Thymus (tissue), 11 donors: Measurements from ENCODE around the gene MCF2. TPM values are rescaled to one million over a fixed set of nuclear protein-coding genes. Genes with fewer than 3 reads are reported as not detected.
"Not testable (repeated sequence)": the region's sequence is repeated elsewhere in the genome, so short reads cannot be mapped to it uniquely, and the experiment has no call there.

ENCODE experiments used
- DNase-seq, 9 donors: peaks; one replicate each; pipeline ENCODE4 v3.0.0-alpha.2; 2013; ENCODE audit warnings: low spot score in 9 of 9, low read depth in 6 of 9, missing footprints in 1 of 9
- H3K27ac ChIP-seq, 2 donors: one replicate each; pipeline ENCODE4 v1.5.1; 2013; ENCODE audit warnings: control low read depth in 1 of 2, low read depth in 1 of 2, low read length in 1 of 2, mild to moderate bottlenecking in 1 of 2, moderate library complexity in 1 of 2
- H3K27me3 ChIP-seq, 2 donors: one replicate each; pipeline ENCODE4 v1.5.1; 2013; ENCODE audit warnings: low read length in 1 of 2; ENCODE audit not compliant: control insufficient read depth in 2 of 2, insufficient read depth in 1 of 2
- H3K36me3 ChIP-seq, 2 donors: one replicate each; pipeline ENCODE4 v1.5.1; 2013; ENCODE audit warnings: low read length in 1 of 2, mild to moderate bottlenecking in 1 of 2, moderate library complexity in 1 of 2; ENCODE audit not compliant: control insufficient read depth in 2 of 2, insufficient read depth in 2 of 2
- H3K4me1 ChIP-seq, 2 donors: one replicate each; pipeline ENCODE4 v1.5.1; 2013; ENCODE audit warnings: low read length in 2 of 2; ENCODE audit not compliant: control insufficient read depth in 2 of 2, insufficient read depth in 2 of 2
- H3K4me3 ChIP-seq, 2 donors: one replicate each; pipeline ENCODE4 v1.5.1; 2013; ENCODE audit warnings: low read length in 2 of 2, control low read depth in 1 of 2, mild to moderate bottlenecking in 1 of 2
- H3K9me3 ChIP-seq, 2 donors: one replicate each; pipeline ENCODE4 v1.5.1; 2013; ENCODE audit warnings: low read length in 1 of 2, mild to moderate bottlenecking in 1 of 2; ENCODE audit not compliant: control insufficient read depth in 2 of 2, insufficient read depth in 1 of 2
- WGBS: extraction: QIAGEN DNeasy Blood & Tissue Kit; methylation state at CpG from one replicate; pipeline ENCODE4 v1.1.7; 2013; 5-methylcytosine and 5-hydroxymethylcytosine counted together
- polyA plus RNA-seq: library from polyadenylated mRNA; stranded (reverse); fragments of 200-250 nt; gene quantifications from one replicate; pipeline ENCODE4 v1.2.3, GENCODE V29; 2013
- total RNA-seq: library from RNA; stranded (reverse); fragments of 120-200 nt; gene quantifications from one replicate; pipeline ENCODE4 v1.2.4, GENCODE V29; 2013
- donor health status: healthy.

The MCF2 gene
- total and polyA plus RNA-seq, 2 donors, result 0.33 to 2.0 TPM

GRCh38 chrX:139720979-139721378 lies 13.0 kb upstream of the MCF2 start:
- Histone ChIP-seq H3K4me1 (no peaks in the 10 kb centered on the region), H3K4me3 (no peak overlapping the region)
- 97% methylated on average over 6 of the region's 6 CpGs for WGBS

DNA sequence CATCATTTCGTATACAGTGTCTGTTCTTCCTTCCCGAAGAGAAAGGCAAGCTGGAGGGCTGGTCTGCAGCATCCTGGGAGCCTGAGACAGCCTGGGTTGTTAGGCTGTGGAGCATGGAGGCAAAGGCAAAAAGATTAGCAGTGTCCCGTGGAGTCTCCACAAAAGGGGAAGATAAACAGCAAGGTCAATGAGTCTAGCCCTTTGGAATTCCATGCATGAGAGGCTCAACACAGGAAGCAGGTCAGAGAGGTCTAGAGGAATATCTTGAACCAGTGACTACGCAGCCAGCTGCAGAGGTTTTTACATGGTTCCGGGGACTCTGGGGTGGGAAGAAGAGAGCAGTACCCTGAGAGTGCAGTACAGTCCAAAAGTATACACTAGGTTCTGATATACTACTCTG lies 12.2 kb upstream of the MCF2 start:
- Histone ChIP-seq H3K4me3 (no peak overlapping the region), H3K27me3 (no peaks in the 10 kb centered on the region), H3K9me3 (no peaks in the 10 kb centered on the region), H3K27ac (no peak overlapping the region), H3K4me1 (no peaks in the 10 kb centered on the region), H3K36me3 (no peaks in the 10 kb centered on the region)
- WGBS, result 94% methylated on average over 5 of the region's 5 CpGs
- no peak for DNase-seq

More at GRCh38 chrX:139720979-139721378, 13.0 kb upstream of the MCF2 start:
- Histone ChIP-seq H3K27ac (no peak overlapping the region), H3K36me3 (no peaks in the 10 kb centered on the region), H3K9me3 (no peaks in the 10 kb centered on the region), H3K27me3 (no peaks in the 10 kb centered on the region)
- no peak for DNase-seq

- no peaks in the 10 kb centered on the region for H3K27me3 ChIP-seq
- 97% methylated on average over 3 of the region's 3 CpGs for WGBS
- no peak overlapping the region for H3K27ac ChIP-seq
- no peak overlapping the region for H3K4me3 ChIP-seq
- H3K4me1 ChIP-seq, result no peaks in the 10 kb centered on the region
- H3K9me3 ChIP-seq, result no peaks in the 10 kb centered on the region
- DNase-seq, result no peak
- no peaks in the 10 kb centered on the region for H3K36me3 ChIP-seq
These were observed 5.3 kb downstream of the MCF2 start for GRCh38 chrX:139702658-139703057.

DNA sequence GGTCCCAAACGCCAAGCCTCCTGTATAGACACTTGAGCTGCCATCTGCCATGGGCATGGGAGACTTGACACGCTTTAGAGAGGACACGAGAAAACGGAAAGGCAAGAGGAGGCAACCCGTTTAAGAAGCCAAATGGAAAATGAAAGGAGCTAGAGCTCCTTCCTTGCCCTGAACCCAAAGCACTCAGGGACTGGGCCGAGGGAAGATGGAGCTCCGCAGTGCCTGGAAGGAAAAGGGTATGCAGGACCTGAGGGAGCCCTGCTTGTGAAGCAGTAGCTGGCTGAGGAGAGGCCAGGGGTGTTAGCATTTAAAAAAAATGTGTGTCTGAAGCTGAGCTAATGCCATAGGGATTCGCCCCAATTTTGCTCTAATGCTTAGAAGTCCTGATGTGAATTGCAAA lies 15.1 kb downstream of the MCF2 start:
- Histone ChIP-seq H3K27me3 (peaks cover 8 to 27% of the 10 kb centered on the region in 2 donors), H3K4me3 (no peak overlapping the region), H3K27ac (no peak overlapping the region), H3K9me3 (no peaks in the 10 kb centered on the region), H3K4me1 (no peaks in the 10 kb centered on the region), H3K36me3 (no peaks in the 10 kb centered on the region)
- WGBS, result 55% methylated on average over 8 of the region's 8 CpGs
- no peak for DNase-seq

- WGBS, result 34% methylated on average over 11 of the region's 11 CpGs
- Histone ChIP-seq H3K4me1 (no peaks in the 10 kb centered on the region), H3K36me3 (no peaks in the 10 kb centered on the region), H3K9me3 (no peaks in the 10 kb centered on the region), H3K27me3 (peaks cover 8 to 27% of the 10 kb centered on the region in 2 donors), H3K4me3 (no peak overlapping the region), H3K27ac (no peak overlapping the region)
- no peak for DNase-seq
These were observed 15.5 kb downstream of the MCF2 start for GRCh38 chrX:139692506-139692849.

DNA sequence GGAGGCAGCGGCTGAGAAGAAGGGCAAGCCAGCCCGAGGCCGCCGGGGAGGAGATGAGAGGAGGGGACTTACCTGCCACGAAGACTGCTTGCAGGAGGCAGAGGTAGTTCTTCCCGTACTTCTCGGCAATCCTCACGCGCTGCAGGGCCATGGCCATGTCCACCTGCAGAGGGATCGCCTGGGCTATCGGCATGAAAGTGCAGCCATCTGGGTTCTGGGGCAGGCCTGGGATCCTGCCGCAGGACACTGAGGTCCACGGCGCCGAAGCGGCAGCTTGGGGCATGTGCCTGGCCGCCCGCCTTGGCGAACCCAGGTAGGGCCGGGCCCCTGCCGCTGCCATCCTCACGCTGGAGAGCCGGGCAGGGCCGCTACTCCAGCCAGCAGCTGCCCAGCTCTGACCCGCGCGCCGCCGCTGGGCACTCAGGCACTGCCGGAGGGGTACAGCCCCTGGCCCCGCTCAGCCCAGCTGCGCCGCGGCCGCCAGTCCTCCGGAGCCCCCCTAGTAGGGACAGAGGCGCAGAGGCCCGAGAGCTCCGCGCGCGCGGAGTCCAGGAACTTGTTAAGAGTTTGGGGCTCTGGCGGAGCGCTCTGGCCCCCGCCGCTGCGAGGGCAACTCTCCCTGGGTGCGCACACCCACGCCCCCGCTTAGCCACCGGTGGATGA lies 16.0 kb downstream of the MCF2 start:
- no peak for DNase-seq
- Histone ChIP-seq H3K27me3 (peaks cover 8 to 27% of the 10 kb centered on the region in 2 donors), H3K9me3 (no peaks in the 10 kb centered on the region), H3K4me1 (no peaks in the 10 kb centered on the region), H3K27ac (no peak overlapping the region), H3K36me3 (no peaks in the 10 kb centered on the region), H3K4me3 (no peak overlapping the region)
- 3% methylated on average over 52 of the region's 52 CpGs for WGBS

- Histone ChIP-seq H3K4me3 (no peak overlapping the region), H3K4me1 (no peaks in the 10 kb centered on the region), H3K9me3 (no peaks in the 10 kb centered on the region), H3K36me3 (no peaks in the 10 kb centered on the region), H3K27ac (no peak overlapping the region), H3K27me3 (peaks cover 8 to 27% of the 10 kb centered on the region in 2 donors)
- DNase-seq, result no peak
- whole genome bisulfite sequencing, result 3% methylated on average over 23 of the region's 23 CpGs
These were observed 16.5 kb downstream of the MCF2 start for GRCh38 chrX:139691493-139691842.

- H3K4me1 ChIP-seq, H3K4me3 ChIP-seq, H3K36me3 ChIP-seq, H3K27ac ChIP-seq, H3K9me3 ChIP-seq, H3K27me3 ChIP-seq, DNase-seq: not testable (repeated sequence)
- WGBS, result 95% methylated on average over 7 of the region's 7 CpGs
These were observed 22.8 kb downstream of the MCF2 start for GRCh38 chrX:139685175-139685574.

DNA sequence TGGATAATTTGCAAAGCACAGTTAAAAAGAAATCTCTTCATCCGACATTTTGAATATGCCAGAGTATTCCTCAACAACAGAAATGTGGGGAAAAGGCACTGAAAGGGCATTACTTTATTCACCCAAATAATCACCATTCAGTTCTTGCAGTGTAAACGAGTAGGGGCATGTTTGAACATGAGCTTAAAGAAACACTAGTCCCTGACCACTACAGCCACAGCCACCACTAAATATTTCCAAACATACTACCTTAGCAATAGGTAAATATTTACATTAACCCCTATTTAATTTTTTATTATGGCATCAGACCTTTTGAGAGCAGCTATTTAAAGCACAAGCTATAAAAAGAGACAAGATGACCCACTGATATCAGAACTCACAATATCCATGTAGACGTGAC lies 27.6 kb downstream of the MCF2 start:
- Histone ChIP-seq H3K36me3 (no peaks in the 10 kb centered on the region), H3K4me3 (no peak overlapping the region), H3K9me3 (peaks cover 0 to 3% of the 10 kb centered on the region in 2 donors), H3K4me1 (no peaks in the 10 kb centered on the region), H3K27me3 (no peaks in the 10 kb centered on the region), H3K27ac (no peak overlapping the region)
- 87% methylated on average over 3 of the region's 3 CpGs for WGBS
- DNase-seq, result no peak

- Histone ChIP-seq H3K9me3 (no peaks in the 10 kb centered on the region), H3K27ac (no peak overlapping the region), H3K4me3 (no peak overlapping the region), H3K36me3 (no peaks in the 10 kb centered on the region), H3K27me3 (no peaks in the 10 kb centered on the region), H3K4me1 (no peaks in the 10 kb centered on the region)
- WGBS, result 86% methylated on average over 3 of the region's 3 CpGs
- DNase-seq, result no peak
These were observed 60.4 kb downstream of the MCF2 start for GRCh38 chrX:139647597-139647996.
